ENCODE results near the gene ARL4C. TPM values are rescaled to one million over a fixed set of nuclear protein-coding genes. Genes with fewer than 3 reads are reported as not detected.
A peak's percentile ranks its signal among the peaks of the same experiment; 100 is the strongest.
"Not testable (repeated sequence)": the region's sequence is repeated elsewhere in the genome, so short reads cannot be mapped to it uniquely, and the experiment has no call there.

Gene ARL4C
- total RNA-seq, 1 donor from 2014 or later: 6.1 TPM

GRCh38 chr2:234472155-234472554 is 24.7 kb downstream of the ARL4C start:
- no peak for DNase-seq

DNA sequence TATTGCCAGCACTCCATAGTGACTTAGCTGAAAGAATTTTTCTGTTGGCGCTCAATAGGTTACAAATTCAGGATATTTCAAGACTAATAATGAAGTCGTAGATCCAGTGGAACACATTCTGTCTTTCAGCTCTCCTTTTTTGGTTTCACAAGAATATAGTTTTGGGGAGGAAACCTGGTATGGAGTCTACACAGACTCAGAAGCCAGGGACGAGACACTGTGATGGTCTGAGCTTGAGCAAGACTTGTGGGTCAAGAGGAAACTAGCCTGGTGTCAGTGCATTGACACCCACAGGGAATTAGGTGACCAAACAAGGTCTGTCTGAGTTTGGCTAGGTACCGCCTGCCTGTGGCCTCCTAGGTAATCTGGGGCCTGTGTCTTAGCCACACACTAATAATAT is 26.9 kb downstream of the ARL4C start:
- no peak for DNase-seq

DNA sequence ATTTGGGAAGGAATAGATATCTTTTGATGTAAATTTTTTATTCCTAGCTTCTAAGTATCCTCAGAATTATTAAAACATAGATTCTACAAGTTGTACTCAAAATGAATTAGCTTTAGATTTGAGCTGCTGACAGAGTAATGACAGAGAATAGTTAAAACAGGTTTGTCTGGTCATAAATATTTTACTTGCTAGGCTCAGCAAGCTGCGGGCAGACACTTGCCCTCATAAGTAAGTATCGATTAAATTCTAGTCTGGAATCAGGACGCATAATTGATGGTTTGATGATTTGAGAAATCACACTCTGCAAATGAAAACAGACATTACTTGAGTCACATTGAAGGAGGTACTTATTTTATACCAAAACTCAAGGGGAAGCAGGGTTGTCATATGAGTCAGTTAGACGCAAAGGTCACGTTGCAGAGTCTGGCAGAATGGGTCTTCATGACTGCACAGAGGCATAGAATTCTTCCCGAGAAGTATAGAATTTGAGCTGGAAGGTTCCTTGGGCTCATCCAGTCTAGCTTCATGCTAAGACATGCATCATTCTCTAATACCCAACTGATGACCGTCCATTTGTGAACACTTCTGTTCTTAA is 27.5 kb downstream of the ARL4C start:
- DNase-seq: no peak

GRCh38 chr2:234468503-234468902 is 28.4 kb downstream of the ARL4C start:
- no peak for DNase-seq

- DNase-seq: no peak
These were observed 29.6 kb downstream of the ARL4C start for GRCh38 chr2:234467289-234467688.

DNA sequence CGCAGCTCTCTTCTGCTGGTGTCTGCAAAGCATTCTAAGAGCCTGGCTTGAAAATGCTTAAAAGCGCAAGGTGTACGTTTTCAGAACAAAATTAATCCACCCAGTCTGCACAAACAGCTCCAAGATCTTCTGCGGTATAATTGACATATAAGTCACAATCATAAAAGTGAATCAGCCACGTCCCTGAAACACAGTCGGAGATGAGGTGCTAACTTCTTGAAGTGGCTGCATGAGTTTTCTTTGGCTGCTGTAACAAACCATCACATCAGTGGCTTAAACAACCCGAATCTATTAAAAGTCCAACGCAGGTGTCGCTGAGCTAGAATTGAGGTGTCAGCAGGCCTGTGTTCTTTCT is 32.6 kb downstream of the ARL4C start:
- no peak for DNase-seq

GRCh38 chr2:234463626-234464290 is 33.1 kb downstream of the ARL4C start:
- no peak for DNase-seq

DNA sequence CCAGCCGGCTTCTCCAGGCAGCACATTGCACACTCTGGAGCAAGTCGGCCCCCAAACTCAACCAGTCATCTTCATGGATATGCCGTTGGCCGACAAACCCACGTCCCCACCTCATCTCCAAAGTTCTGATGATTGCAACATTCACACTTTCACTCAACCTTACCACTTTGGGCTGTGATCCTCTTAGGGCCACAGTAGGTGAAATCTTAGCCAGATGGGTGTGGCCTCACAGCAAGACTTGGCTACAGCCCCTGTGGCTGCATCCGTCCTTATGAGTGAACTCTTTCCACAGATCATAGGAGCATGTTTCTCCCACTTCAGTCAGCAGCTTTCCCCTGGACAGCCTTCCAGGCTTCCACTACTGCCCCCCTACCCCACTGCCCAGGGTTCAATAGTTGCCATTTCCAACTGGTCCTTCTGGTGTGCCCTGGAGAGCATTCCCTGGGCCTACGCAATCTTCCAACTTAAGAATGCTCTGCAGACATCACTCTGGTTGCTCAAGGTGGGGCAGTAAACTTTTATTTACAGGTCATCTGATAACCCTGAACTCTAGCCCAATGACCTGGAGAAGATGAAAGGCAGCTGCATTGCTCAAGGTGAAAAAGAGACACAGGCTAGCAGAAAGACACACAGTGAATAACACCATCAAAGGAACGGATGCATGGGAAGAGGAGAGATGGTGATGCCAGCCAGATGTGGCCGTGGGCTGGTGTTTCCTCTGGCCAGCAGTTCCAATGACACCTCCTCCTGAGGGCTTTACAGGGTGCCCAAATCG is 34.5 kb downstream of the ARL4C start:
- DNase-seq: no peak

DNA sequence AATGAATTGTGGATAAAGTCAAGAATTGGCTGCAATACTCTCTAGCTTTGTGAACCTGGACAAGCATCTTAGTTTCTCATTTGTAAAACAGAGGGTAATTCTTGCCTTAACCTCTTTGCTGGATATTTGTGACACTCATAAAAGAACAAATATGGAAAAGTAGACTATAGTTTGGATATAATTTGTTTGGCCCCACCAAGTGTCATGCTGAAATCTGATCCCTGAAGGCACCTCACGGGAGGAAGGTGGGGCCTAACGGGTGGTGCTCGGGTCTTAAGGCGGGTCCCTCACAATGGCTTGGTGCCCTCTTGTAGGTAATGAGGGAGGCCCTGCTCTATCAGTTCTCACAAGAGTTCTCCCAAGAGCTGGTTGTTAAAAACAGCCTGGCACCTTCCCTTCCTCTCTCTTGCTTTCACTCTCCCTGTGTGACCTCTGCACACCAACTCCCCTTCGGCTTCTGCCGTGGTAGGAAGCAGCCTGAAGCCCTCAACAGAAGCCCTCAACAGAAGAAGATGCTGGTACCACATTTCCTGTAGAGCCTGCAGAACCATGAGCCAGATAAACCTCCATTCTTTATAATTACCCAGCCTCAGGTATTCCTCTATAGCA is 37.4 kb downstream of the ARL4C start:
- no peak for DNase-seq

- DNase-seq: no peak
These were observed 38.4 kb downstream of the ARL4C start for GRCh38 chr2:234458466-234458865.

- no peak for DNase-seq
These were observed 39.5 kb downstream of the ARL4C start for GRCh38 chr2:234457421-234457820.

- not testable (repeated sequence) for DNase-seq
These were observed 41.6 kb downstream of the ARL4C start for GRCh38 chr2:234455246-234455645.

DNA sequence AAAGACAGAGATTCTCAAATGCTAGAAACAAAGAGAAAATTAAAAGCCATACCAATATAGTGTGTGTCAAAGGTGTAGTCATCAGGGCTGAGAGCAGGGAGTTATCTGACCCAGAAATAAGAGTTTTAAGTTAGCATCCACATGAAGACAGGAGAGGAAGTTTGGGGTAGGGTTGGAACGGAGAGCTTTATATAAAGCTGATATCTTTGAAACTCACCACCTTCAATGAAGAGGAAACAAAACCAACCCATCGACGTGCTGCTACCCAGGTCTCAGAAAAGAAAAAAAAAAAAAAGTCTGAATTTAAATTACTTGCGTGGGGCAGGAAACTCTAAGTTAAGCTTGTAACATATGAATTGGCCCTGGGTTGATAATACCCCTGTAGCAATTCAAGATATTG is 42.4 kb downstream of the ARL4C start:
- no peak for DNase-seq

- no peak for DNase-seq
These were observed 43.7 kb downstream of the ARL4C start for GRCh38 chr2:234453216-234453615.

DNA sequence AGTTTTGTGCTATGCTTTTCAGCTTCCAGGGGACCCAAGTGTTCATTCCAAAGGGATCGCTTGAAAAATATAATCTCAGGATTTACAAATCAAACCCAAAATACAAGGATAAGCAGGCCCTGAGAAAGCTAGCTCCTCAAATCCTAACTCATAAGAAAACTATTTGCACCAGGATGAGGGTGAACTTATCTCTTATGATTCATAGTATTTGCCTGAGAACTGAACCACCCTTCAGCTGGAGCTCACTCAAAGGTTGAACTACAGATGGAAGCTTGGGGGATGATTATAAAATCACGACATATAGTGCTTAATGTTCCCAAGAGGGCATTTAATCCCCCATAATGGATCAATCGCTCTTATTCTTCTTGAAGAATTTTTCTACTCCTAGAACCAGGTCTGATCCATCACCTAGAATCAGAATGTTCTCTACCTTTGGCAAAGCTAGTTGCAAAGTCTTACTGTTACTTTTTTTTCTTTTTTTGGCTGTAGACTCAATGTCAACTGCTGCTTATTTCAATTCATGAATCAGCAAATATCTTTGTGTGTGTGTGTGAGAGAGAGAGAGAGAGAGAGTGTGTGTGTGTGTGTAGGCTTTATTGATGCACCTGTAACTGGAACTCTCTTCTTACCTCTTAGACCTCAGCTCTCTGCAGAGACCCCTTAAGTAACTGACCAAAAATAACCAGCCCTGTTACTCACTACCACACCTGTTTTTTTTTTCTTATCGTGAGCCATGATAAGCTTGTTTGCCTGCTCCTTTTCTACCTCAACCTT is 44.8 kb downstream of the ARL4C start:
- no peak for DNase-seq

GRCh38 chr2:234451242-234451641 is 45.6 kb downstream of the ARL4C start:
- no peak for DNase-seq

DNA sequence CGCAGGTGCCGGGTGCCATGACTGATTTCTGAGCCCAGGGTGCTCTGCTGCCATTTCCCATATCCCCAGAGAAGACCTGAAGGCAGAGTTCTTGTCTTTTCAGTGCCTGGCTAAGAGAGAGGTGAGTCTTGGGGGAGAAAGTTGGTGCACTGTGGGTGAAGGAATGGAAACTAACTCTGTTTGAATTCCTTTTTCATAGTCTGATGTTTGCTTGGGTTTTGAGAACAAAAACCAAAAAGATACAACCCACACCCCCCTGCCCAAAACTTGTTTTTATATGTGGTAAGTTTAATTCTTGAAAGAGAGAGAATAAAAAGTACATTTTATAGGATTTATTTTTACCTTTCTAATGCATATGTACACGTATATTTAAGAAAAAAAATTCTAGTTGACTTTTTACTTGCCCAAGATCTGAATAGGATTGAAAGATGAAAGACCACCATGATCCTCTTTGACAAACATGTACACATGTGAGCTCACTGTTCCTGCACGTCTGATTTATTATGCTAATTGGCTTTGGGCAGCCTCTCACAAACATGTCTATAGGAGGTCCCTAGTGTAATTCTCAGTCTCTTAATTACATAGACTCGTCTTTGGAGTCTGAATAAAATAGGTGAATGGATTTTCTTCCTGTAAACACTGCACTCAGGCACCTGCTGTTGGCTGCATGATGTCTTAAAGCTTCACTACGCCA is 46.3 kb downstream of the ARL4C start:
- DNase-seq: no peak

- no peak for DNase-seq
These were observed 48.2 kb downstream of the ARL4C start for GRCh38 chr2:234448506-234449184.

DNA sequence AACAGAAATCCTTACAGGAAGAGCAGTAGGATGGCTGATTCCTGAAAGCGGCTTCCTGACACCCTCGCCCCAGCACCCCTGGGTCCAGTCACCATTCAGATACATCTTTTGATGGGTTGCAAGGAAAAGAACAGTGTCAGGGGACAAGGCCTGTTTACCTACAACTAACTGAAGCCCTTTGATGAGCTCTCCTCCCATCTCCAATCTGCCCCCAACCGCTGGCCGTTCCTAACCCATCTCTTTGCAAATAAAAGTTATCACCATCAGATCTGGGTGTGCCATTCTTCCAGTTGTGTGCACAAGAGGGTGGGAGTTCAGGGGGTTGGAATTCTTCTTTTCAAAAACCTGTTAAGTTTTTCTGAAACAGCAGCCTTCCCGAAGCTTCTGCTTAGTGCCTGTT is 48.9 kb downstream of the ARL4C start:
- DNase-seq: no peak

DNA sequence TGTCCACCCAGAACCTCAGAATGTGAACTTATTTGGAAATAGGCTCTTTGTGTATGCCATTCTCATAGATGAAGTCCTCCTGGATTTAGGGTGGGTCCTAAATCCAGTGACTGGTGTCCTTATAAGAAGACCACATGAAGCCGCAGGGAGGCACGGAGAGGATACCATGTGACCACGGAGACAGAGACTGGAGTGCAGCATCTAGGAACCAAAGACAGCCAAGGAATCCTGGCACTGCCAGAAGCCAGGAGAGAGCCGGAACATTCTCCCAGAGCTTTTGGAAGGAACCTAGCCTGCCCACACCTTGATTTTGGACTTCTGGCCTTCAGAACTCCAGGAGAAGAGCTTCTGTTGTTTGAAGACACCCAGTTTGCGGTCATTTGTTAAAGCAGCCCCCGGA is 49.7 kb downstream of the ARL4C start:
- DNase-seq: no peak

GRCh38 chr2:234446404-234447076 is 50.3 kb downstream of the ARL4C start:
- peak; percentile 67 for DNase-seq
